PC-9 (cell line): Measurements from ENCODE around the gene WDR48.

Source experiments
- EZH2 ChIP-seq: fragments of 200-600 bp; sonication (generic); IDR thresholded peaks from 2 replicates; pipeline ENCODE4 v1.8.0; 2017; ENCODE audit warnings: antibody characterized with exemption, low read depth
- TF ChIP-seq, protein P1 (sequence below): fragments of 200-600 bp; sonication (generic); conservative IDR thresholded peaks from 2 replicates; pipeline ENCODE4 v1.6.1; 2017; ENCODE audit warnings: mixed run types, antibody characterized with exemption, mild to moderate bottlenecking, moderate library complexity

DNA sequence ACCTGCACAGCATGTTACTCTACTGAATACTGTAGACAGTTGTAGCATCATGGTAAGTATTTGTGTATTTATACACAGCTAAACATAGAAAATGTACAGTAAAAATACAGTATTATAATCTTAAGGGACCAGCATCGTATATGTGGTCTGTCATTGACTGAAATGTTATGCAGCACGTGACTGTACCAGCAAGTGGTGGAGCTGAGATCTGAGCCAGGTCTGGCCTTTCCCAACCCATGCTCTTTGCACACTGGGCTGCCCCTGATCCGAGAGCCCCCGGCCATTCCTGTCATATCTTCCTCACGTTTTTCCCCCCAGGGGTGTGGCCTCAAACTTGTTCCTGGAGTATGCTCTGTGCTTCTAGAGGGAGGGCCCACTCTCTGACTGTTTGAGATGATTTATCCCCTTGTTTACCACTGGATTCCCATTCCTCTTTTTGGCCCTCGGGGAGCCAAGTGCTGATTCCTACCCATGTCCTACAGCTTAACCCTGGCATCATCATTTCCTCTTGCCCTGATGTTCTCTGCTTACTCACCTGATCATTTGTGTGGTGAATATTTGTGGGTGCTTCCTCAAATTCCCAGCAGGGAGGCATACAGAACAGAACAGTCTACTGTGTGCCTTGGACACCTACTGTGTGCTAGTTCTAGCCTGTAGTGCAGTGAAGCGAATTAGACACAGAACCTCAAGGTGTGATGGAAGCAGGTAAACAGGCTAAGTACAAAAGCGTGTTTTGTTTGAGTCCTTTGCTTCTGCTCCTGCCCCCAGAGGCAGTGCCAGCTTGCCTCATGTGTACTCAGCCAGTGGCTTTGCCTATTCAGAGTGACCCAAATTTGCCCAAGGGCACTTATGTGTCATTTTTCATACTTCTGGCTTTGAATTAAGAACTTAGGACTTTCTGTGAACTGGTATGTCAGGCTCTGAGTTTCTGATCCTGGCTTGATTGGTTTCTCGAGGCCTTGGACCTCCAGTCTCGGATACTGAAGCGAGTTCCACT, 80.6 kb downstream of the WDR48 start:
- TF ChIP-seq, protein P1, sequence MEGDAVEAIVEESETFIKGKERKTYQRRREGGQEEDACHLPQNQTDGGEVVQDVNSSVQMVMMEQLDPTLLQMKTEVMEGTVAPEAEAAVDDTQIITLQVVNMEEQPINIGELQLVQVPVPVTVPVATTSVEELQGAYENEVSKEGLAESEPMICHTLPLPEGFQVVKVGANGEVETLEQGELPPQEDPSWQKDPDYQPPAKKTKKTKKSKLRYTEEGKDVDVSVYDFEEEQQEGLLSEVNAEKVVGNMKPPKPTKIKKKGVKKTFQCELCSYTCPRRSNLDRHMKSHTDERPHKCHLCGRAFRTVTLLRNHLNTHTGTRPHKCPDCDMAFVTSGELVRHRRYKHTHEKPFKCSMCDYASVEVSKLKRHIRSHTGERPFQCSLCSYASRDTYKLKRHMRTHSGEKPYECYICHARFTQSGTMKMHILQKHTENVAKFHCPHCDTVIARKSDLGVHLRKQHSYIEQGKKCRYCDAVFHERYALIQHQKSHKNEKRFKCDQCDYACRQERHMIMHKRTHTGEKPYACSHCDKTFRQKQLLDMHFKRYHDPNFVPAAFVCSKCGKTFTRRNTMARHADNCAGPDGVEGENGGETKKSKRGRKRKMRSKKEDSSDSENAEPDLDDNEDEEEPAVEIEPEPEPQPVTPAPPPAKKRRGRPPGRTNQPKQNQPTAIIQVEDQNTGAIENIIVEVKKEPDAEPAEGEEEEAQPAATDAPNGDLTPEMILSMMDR = no peak
- no peak for TF ChIP-seq EZH2
